GM21360 (cell line): ENCODE data around the gene RIF1.
"Not testable (repeated sequence)": the region's sequence is repeated elsewhere in the genome, so short reads cannot be mapped to it uniquely, and the experiment has no call there.

Source experiments
- ATAC-seq: cut with Tn5 transposase; IDR thresholded peaks from one replicate; pipeline ENCODE4 v1.9.1; 2021; ENCODE audit warnings: mild to moderate bottlenecking, moderate library complexity; ENCODE audit not compliant: unreplicated experiment

Gene RIF1

GRCh38 chr2:151408788-151409600 lies 708 bp upstream of the RIF1 start:
- ATAC-seq, result no peak

- ATAC-seq, result peak; percentile 38
Observed at GRCh38 chr2:151410485-151410834, 758 bp downstream of the RIF1 start.

DNA sequence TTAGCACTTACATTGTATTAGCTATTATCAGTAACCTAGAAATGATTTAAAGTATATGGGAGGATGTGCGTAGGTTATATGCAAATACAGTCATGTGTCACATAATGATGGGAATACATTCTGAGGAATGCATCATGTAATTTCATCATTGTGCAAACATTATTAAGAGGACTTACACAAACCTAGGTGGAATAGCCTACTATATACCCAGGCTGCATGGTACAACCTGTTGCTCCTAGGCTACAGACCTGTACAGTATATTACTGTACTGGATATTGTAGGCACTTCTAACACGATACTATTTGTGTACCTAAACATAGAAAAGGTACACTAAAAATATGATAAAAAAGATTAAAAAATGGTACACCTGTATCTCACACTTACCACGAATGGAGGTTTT lies 7.9 kb downstream of the RIF1 start:
- no peak for ATAC-seq

DNA sequence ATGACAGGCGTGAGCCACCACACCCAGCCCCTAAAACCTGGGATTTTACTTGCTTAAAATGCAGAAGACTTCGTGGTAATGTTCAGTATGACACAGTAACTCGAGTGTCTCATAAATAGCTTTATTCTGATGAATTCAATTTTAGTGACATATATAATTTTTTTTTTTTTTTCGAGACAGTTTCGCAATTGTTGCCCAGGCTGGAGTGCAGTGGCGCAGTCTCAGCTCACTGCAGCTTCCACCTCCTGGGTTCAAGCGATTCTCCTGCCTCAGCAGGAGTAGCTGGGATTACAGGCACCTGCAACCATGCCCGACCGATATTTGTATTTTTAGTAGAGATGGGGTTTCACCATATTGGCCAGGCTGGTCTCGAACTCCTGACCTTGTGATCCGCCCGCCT lies 12.0 kb downstream of the RIF1 start:
- ATAC-seq, result not testable (repeated sequence)

DNA sequence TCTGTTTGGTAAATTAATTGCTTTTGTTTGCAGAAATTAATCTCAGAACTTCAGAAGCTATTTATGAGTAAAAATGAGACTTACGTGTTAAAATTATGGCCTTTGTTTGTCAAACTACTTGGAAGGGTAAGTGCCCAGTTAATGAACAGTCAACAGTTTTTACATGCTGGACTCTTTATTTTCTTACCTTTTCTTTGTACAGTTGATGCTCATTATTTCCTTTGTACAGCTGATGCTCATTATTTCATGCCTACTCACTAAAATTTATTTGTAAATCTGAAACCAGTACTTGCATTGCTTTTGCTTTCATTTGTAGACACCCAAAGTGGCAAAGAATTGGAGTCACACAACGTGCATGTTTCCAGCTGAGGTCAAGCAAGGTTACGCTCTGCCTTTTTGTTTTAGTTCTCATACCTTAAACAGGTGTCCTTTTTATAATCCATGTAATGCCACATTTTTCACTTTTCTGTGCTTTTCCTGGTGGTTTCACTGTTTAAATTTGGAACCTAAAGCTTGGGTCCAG lies 13.3 kb downstream of the RIF1 start:
- peak; percentile 69 for ATAC-seq

- no peak for ATAC-seq
Observed at GRCh38 chr2:151423760-151424159, 14.1 kb downstream of the RIF1 start.

GRCh38 chr2:151437630-151438029 lies 27.9 kb downstream of the RIF1 start:
- ATAC-seq, result no peak

- no peak for ATAC-seq
Observed at GRCh38 chr2:151438506-151438905, 28.8 kb downstream of the RIF1 start.

DNA sequence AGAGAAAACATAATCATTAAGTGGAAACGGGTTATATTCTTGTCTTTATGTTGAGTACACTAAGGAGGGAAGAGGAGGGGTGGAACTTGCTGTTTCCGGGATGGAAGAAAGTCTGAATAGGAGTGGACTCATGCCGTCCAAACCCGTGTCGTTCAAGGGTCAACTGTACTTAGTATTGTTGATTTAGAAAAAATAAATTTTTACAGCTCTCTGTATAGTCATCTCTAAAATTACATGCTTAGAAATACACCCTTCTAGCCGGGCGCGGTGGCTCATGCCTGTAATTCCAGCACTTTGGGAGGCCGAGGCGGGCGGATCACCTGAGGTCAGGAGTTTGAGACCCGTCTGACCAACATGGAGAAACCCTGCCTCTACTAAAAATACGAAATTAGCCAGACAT lies 29.4 kb downstream of the RIF1 start:
- no peak for ATAC-seq

GRCh38 chr2:151459358-151459757 lies 49.7 kb downstream of the RIF1 start:
- no peak for ATAC-seq

DNA sequence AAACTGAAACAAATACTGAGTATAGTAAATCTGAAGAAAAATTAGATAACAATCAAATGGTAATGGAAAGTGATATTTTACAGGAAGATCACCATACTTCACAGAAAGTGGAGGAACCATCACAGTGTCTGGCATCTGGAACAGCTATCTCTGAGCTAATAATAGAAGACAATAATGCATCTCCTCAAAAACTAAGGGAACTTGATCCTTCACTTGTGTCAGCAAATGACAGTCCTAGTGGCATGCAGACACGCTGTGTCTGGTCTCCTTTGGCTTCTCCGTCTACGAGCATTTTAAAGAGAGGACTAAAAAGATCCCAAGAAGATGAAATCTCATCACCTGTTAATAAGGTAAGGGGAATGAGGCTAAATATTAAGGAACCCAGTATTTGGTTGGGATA lies 56.1 kb downstream of the RIF1 start:
- no peak for ATAC-seq

- ATAC-seq, result no peak
Observed at GRCh38 chr2:151470556-151470955, 60.9 kb downstream of the RIF1 start.

GRCh38 chr2:151472966-151473365 lies 63.3 kb downstream of the RIF1 start:
- ATAC-seq, result no peak

DNA sequence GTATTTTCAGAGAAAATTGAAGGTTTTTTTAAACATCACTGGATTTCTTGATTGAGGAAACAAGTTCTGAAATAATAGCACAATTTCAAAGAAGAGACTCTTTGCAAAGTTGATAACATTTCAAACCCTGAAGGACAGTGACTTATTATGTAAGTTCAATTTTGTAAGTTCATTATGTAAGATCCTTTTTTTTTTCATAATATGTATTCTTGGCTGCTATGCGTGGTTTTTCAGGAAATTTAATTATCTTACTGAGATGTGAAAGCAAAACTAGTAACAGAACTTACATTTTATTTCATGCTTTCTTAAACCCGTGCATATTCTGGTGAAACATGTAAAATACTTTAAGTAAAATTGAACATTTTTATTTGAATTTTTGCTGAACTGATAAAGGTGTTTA lies 65.4 kb downstream of the RIF1 start:
- no peak for ATAC-seq

DNA sequence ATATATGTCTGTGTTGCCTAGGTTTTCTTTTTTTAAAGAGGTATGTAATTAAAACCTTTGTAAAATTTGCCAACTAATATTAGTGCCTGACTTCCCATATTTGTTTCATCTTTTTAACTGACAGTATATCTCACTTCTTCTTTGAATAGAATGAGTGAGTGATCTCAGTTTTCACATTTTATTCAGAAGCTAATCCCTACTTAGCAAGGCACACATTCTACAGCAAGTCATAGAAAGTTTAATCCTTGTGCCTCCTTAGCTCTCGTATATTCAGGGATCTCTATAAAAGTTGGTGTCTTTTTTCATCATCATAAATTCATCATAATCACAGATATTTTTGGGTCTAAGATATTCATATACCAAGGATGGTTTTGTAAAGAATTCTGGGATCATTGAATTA lies 66.6 kb downstream of the RIF1 start:
- ATAC-seq, result no peak

DNA sequence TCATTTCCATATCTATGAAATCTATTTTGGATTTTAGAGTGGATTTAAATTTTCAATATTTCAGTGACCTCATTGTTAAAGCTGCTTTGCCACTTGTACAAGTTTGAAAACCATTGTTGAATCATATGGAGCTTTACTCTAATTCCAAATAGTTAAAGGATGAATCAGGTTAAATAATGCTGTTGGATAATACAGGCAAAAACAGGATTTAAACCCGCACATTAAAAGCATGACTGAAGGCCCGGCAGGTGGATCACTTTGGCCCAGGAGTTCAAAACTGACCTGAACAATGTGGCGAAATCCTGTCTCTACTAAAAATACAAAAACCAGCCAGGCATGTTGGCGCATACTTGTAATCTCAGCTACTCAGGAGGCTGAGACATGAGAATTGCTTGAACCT lies 68.3 kb downstream of the RIF1 start:
- ATAC-seq, result no peak

GRCh38 chr2:151481744-151482143 lies 72.0 kb downstream of the RIF1 start:
- ATAC-seq, result no peak

DNA sequence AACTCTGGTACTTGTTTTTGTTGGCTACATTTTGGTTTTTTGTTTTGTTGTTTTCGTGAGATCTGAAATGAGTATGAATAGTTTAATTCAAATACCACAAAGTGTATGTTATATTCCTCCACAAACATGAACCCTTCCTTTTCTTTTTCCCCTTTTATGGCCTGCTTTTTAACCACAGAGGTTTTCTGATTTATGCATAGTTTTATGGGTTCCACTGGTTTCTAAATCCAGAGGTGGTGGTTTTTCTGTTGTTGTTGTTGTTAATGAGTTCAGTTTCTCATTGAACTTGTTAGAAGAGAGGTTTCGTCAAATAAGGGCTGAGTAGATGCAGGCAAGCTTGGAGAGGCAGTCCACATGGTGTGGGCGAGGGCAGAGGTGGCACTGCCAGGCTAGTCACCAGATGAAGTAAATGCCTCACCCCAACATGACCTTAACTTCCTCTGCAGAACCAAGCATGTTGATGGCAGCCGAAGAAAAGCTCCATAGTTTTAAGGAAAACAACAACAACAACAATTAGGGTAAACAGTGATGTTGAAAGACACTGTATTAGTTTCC lies 72.5 kb downstream of the RIF1 start:
- ATAC-seq, result no peak

- no peak for ATAC-seq
Observed at GRCh38 chr2:151483546-151483945, 73.8 kb downstream of the RIF1 start.

- no peak for ATAC-seq
Observed at GRCh38 chr2:151484100-151484499, 74.4 kb downstream of the RIF1 start.

GRCh38 chr2:151486053-151486452 lies 76.4 kb downstream of the RIF1 start:
- no peak for ATAC-seq

DNA sequence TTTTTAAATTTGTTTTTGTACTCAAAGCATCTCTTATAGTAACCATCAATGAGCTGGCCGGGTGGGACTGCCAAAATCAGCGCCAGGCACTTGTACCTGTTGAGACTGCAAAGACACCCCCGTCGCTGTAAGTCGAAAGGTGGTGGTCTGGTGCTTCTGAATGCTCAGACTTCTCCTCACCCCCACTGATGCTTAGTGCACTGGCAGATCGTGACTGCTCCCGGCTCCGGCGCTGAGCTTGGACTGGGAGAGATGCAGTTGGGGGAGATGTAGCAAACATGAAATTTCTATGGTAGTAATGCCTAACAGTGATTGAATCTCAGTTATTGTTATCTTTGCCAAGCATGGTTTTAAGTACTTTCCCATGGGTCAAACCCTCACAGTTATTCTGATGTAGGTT lies 80.6 kb downstream of the RIF1 start:
- no peak for ATAC-seq

- ATAC-seq, result no peak
Observed at GRCh38 chr2:151491496-151491895, 81.8 kb downstream of the RIF1 start.
